GM23338 (cell line): ENCODE results near the gene TMEM237. TPM values are rescaled to one million over a fixed set of nuclear protein-coding genes. Genes with fewer than 3 reads are reported as not detected.

ENCODE experiments used
- ATAC-seq: fragments of 200-7000 bp; cut with Tn5 transposase; 3 replicates; pipeline ENCODE4 v1.9.1; 2020
- DNase-seq: peaks from one replicate; pipeline ENCODE4 v3.0.0-alpha.2; 2015; ENCODE audit warnings: low spot score
- H2AFZ ChIP-seq: fragments of 200-600 bp; sonication (generic); 2 replicates; pipeline ENCODE4 v1.8.0; 2016; ENCODE audit warnings: antibody characterized with exemption, mild to moderate bottlenecking, moderate library complexity
- H3F3A ChIP-seq: fragments of 200-600 bp; sonication (generic); replicated peaks from 2 replicates; pipeline ENCODE4 v1.8.0; 2017; ENCODE audit warnings: antibody characterized with exemption, mixed run types, low read depth
- H3K27ac ChIP-seq: fragments of 200-600 bp; sonication (generic); 2 replicates; pipeline ENCODE4 v1.6.1; 2016; ENCODE audit warnings: low read depth
- H3K27me3 ChIP-seq: fragments of 200-600 bp; sonication (generic); 2 replicates; pipeline ENCODE4 v1.8.0; 2016; ENCODE audit warnings: mild to moderate bottlenecking, mixed run types, moderate library complexity; ENCODE audit not compliant: insufficient read depth
- H3K36me3 ChIP-seq: fragments of 200-600 bp; sonication (generic); 2 replicates; pipeline ENCODE4 v1.8.0; 2016; ENCODE audit warnings: mild to moderate bottlenecking; ENCODE audit not compliant: insufficient read depth
- H3K4me1 ChIP-seq: fragments of 200-600 bp; sonication (generic); 2 replicates; pipeline ENCODE4 v1.8.0; 2016; ENCODE audit warnings: mild to moderate bottlenecking, moderate library complexity; ENCODE audit not compliant: insufficient read depth
- H3K4me2 ChIP-seq: fragments of 200-600 bp; sonication (generic); 2 replicates; pipeline ENCODE4 v1.7.1; 2017; ENCODE audit warnings: mixed run types
- H3K4me3 ChIP-seq: fragments of 200-600 bp; sonication (generic); 2 replicates; pipeline ENCODE4 v1.6.1; 2016; ENCODE audit warnings: mixed run types
- H3K79me2 ChIP-seq: fragments of 200-600 bp; sonication (generic); replicated peaks from 2 replicates; pipeline ENCODE4 v1.8.0; 2017; ENCODE audit warnings: mild to moderate bottlenecking; ENCODE audit not compliant: insufficient read depth
- H3K9me2 ChIP-seq: fragments of 200-600 bp; sonication (generic); 2 replicates; pipeline ENCODE4 v1.8.0; 2017; ENCODE audit not compliant: insufficient read depth
- H4K20me1 ChIP-seq: fragments of 200-600 bp; sonication (generic); replicated peaks from 2 replicates; pipeline ENCODE4 v1.8.0; 2017; ENCODE audit warnings: mild to moderate bottlenecking; ENCODE audit not compliant: insufficient read depth
- H3K27ac Mint-ChIP-seq: 2 replicates; pipeline ENCODE4 v1.8.0; 2020; ENCODE audit warnings: inconsistent platforms, mild to moderate bottlenecking, moderate library complexity, mixed read lengths
- H3K27me3 Mint-ChIP-seq: 3 replicates; pipeline ENCODE4 v1.8.0; 2022; ENCODE audit warnings: low read depth, mild to moderate bottlenecking, moderate library complexity, mixed read lengths, inconsistent platforms; ENCODE audit not compliant: insufficient read depth, poor library complexity
- H3K36me3 Mint-ChIP-seq: 3 replicates; pipeline ENCODE4 v1.8.0; 2021; ENCODE audit warnings: low read depth, mild to moderate bottlenecking, inconsistent platforms, moderate library complexity, mixed read lengths
- H3K4me1 Mint-ChIP-seq: 3 replicates; pipeline ENCODE4 v1.8.0; 2020; ENCODE audit warnings: mild to moderate bottlenecking, inconsistent platforms, mixed read lengths
- H3K4me3 Mint-ChIP-seq: 3 replicates; pipeline ENCODE4 v1.8.0; 2021; ENCODE audit warnings: moderate library complexity, mild to moderate bottlenecking, inconsistent platforms, mixed read lengths
- H3K9me3 Mint-ChIP-seq: 3 replicates; pipeline ENCODE4 v1.8.0; 2020; ENCODE audit warnings: moderate library complexity, mild to moderate bottlenecking, inconsistent platforms, mixed read lengths
- EZH2 ChIP-seq: fragments of 200-600 bp; sonication (generic); IDR thresholded peaks from one replicate; pipeline ENCODE4 v1.8.0; 2017; ENCODE audit warnings: antibody characterized with exemption, mild to moderate bottlenecking, low read depth; ENCODE audit not compliant: unreplicated experiment
- EZH2phosphoT487 ChIP-seq: fragments of 200-600 bp; sonication (generic); IDR thresholded peaks from one replicate; pipeline ENCODE4 v1.8.1; 2018; ENCODE audit warnings: antibody characterized with exemption; ENCODE audit not compliant: unreplicated experiment
- JUNB ChIP-seq: IDR thresholded peaks from one replicate; pipeline ENCODE4 v1.6.1; 2016; ENCODE audit warnings: antibody characterized with exemption; ENCODE audit not compliant: unreplicated experiment
- NANOG ChIP-seq: IDR thresholded peaks from 2 replicates; pipeline ENCODE4 v1.6.1; 2016; ENCODE audit warnings: antibody characterized with exemption, borderline replicate concordance
- POLR2AphosphoS5 ChIP-seq: IDR thresholded peaks from 2 replicates; pipeline ENCODE4 v1.6.1; 2016; ENCODE audit warnings: antibody characterized with exemption, low read depth
- STAT1 ChIP-seq: IDR thresholded peaks from one replicate; pipeline ENCODE4 v1.6.1; 2016; ENCODE audit warnings: antibody characterized with exemption; ENCODE audit not compliant: unreplicated experiment
- ZNF331 ChIP-seq: fragments of 250-450 bp; sonication (Bioruptor Pico); IDR thresholded peaks from 2 replicates; pipeline ENCODE4 v1.5.0; 2020; ENCODE audit warnings: low read depth, mild to moderate bottlenecking, moderate library complexity
- long read RNA-seq: library from polyadenylated mRNA; unstranded; transcript quantifications from one replicate; pipeline ENCODE4 v2.0.0, GENCODE V29; 2020; ENCODE audit not compliant: unreplicated experiment
- polyA plus RNA-seq: library from polyadenylated mRNA; unstranded; fragments of >200 nt; fragmentation: Nextera tagmentation; extraction: Ambion mirVana; gene quantifications from 2 replicates; pipeline ENCODE4 v1.2.1, GENCODE V29; 2016
- total RNA-seq: library from RNA; depleted of rRNA; stranded (reverse); fragments of >200 nt; shearing (Covaris generic); gene quantifications from 2 replicates; pipeline ENCODE4 v1.2.3, GENCODE V29; 2014; rRNA removed
- TF ChIP-seq, protein P1 (sequence below): IDR thresholded peaks from 2 replicates; pipeline ENCODE4 v1.6.1; 2016; ENCODE audit warnings: antibody characterized with exemption
- TF ChIP-seq, protein P2 (sequence below): IDR thresholded peaks from one replicate; pipeline ENCODE4 v1.6.1; 2018; ENCODE audit warnings: antibody characterized with exemption; ENCODE audit not compliant: unreplicated experiment

TMEM237 gene, protein sequence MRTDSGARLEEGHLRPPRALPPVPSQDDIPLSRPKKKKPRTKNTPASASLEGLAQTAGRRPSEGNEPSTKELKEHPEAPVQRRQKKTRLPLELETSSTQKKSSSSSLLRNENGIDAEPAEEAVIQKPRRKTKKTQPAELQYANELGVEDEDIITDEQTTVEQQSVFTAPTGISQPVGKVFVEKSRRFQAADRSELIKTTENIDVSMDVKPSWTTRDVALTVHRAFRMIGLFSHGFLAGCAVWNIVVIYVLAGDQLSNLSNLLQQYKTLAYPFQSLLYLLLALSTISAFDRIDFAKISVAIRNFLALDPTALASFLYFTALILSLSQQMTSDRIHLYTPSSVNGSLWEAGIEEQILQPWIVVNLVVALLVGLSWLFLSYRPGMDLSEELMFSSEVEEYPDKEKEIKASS
- total RNA-seq (42.0 and 57.7 TPM in 2 replicates), polyA plus RNA-seq (46.3 and 48.9 TPM in 2 replicates)
- long read RNA-seq, transcript TMEM237-213 (12 exons, 1,824 nt), result major isoform, 11 of 12 reads
- long read RNA-seq, partial matches to known transcripts, result 0 of 12 reads
- long read RNA-seq, other reads (novel, unspliced or antisense), result 1 of 12 reads

DNA sequence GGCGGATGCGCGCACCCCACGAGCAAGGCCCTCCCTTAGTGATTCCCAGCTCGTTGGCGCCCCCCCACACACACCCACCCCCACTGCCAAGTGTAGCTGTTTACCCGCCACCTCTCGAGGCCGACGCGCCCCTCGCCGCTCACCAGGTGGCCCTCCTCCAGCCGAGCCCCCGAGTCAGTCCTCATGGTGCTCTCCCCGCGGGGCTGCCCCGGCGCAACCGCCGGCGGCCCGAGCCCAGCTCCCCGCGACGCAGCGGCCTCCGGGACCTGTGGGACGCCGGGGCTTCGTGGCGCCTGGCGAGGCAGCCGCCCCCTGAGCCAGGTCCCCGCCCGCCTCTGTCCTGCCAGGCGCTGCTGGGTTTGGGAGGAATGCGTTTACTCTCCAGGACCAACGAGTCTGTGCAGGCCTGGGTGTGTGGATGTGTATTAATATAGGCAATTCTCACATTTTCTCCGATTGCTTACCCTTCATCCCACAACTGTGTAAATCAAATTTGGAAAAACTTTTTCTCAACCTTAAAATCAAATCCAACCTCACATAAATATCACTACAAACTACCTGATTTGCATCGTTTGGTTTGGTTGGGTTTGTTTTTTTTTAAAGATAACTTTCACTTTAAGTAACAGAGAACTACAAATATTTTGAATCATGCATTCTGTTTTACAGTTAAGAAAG is at the start of gene TMEM237:
TSS of gene TMEM237 (minus strand) at position 288 of the 675 bp plus-strand sequence. CDS start at position 185, 103 bp downstream.
- H3K27me3 Mint-ChIP-seq, result peaks cover 9% of the 10 kb centered on the region
- DNase-seq (peak; percentile 56), ATAC-seq (peak; percentile 77)
- peak within 1 kb of the TSS; percentile 90 for H3K4me3 Mint-ChIP-seq
- H3K4me2 ChIP-seq, result peak within 1 kb of the TSS; percentile 89
- H3K36me3 ChIP-seq, result peaks cover 10% of the 10 kb centered on the region; the same call in 1 of the 2 replicates
- H3F3A ChIP-seq, result no peaks in the 10 kb centered on the region
- peaks cover 26% of the 10 kb centered on the region for H3K79me2 ChIP-seq
- H3K27ac ChIP-seq, result peak within 1 kb of the TSS; percentile 97
- no peaks in the 10 kb centered on the region for H3K9me2 ChIP-seq
- H3K27me3 ChIP-seq, result no peaks in the 10 kb centered on the region
- H3K36me3 Mint-ChIP-seq, result peaks cover 7% of the 10 kb centered on the region
- peaks cover 14% of the 10 kb centered on the region for H3K4me1 Mint-ChIP-seq
- H3K27ac Mint-ChIP-seq, result peak within 1 kb of the TSS; percentile 96
- peak within 1 kb of the TSS; percentile 74 for H3K4me3 ChIP-seq
- no peaks in the 10 kb centered on the region; the same call in 1 of the 2 replicates for H4K20me1 ChIP-seq
- H3K9me3 Mint-ChIP-seq, result no peaks in the 10 kb centered on the region
- no peak for TF ChIP-seq ZNF331 (CRISPR knock-in tag)
- no peak for TF ChIP-seq EZH2
- no peak for TF ChIP-seq NANOG
- no peak for TF ChIP-seq EZH2phosphoT487
- TF ChIP-seq POLR2AphosphoS5, result no peak; the same call in 1 of the 2 replicates
- no peak for TF ChIP-seq STAT1
- TF ChIP-seq JUNB, result no peak
- TF ChIP-seq, protein P1, sequence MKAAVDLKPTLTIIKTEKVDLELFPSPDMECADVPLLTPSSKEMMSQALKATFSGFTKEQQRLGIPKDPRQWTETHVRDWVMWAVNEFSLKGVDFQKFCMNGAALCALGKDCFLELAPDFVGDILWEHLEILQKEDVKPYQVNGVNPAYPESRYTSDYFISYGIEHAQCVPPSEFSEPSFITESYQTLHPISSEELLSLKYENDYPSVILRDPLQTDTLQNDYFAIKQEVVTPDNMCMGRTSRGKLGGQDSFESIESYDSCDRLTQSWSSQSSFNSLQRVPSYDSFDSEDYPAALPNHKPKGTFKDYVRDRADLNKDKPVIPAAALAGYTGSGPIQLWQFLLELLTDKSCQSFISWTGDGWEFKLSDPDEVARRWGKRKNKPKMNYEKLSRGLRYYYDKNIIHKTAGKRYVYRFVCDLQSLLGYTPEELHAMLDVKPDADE, result no peak
- peak within 1 kb of the TSS; percentile 88 for H2AFZ ChIP-seq
- peaks cover 10% of the 10 kb centered on the region; the same call in 1 of the 2 replicates for H3K4me1 ChIP-seq

DNA sequence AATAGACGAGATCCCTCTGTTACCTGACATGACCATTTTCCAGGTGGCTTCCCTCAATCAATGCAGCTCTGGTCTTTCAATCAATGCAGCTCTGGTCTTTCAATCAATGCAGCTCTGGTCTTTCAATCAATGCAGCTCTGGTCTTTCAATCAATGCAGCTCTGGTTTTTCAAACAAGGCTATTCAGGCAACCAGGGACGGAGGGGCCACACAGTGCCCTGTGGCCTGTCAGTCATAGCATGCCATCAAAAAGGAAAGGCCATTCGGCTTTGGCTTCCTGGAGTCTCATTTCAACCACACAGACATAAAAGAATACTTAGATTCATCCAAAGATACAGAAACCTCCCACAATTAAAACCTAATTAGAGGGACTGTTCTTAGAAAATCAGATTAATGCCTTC is 41.9 kb upstream of the TMEM237 start:
- H3K27ac ChIP-seq, result no peak overlapping the region
- H3K4me3 ChIP-seq, result no peak overlapping the region
- H3K79me2 ChIP-seq, result no peaks in the 10 kb centered on the region
- ATAC-seq (no peak), DNase-seq (no peak)
- no peaks in the 10 kb centered on the region for H3K4me1 ChIP-seq
- no peak overlapping the region for H3K27ac Mint-ChIP-seq
- no peak overlapping the region for H3K4me3 Mint-ChIP-seq
- H3K9me3 Mint-ChIP-seq, result no peaks in the 10 kb centered on the region
- H3K4me1 Mint-ChIP-seq, result no peaks in the 10 kb centered on the region; the same call in 2 of the 3 replicates
- no peaks in the 10 kb centered on the region for H3K36me3 ChIP-seq
- no peaks in the 10 kb centered on the region for H3K27me3 ChIP-seq
- 0 out of 2 replicates have a peak, but pooled peaks cover 3% of the 10 kb centered on the region for H4K20me1 ChIP-seq
- H3K4me2 ChIP-seq, result no peak overlapping the region
- H3F3A ChIP-seq, result no peaks in the 10 kb centered on the region
- H3K9me2 ChIP-seq, result no peaks in the 10 kb centered on the region
- peaks cover 2% of the 10 kb centered on the region for H3K27me3 Mint-ChIP-seq
- no peaks in the 10 kb centered on the region for H3K36me3 Mint-ChIP-seq
- H2AFZ ChIP-seq, result no peak overlapping the region
- TF ChIP-seq NANOG, result no peak
- TF ChIP-seq, protein P2, sequence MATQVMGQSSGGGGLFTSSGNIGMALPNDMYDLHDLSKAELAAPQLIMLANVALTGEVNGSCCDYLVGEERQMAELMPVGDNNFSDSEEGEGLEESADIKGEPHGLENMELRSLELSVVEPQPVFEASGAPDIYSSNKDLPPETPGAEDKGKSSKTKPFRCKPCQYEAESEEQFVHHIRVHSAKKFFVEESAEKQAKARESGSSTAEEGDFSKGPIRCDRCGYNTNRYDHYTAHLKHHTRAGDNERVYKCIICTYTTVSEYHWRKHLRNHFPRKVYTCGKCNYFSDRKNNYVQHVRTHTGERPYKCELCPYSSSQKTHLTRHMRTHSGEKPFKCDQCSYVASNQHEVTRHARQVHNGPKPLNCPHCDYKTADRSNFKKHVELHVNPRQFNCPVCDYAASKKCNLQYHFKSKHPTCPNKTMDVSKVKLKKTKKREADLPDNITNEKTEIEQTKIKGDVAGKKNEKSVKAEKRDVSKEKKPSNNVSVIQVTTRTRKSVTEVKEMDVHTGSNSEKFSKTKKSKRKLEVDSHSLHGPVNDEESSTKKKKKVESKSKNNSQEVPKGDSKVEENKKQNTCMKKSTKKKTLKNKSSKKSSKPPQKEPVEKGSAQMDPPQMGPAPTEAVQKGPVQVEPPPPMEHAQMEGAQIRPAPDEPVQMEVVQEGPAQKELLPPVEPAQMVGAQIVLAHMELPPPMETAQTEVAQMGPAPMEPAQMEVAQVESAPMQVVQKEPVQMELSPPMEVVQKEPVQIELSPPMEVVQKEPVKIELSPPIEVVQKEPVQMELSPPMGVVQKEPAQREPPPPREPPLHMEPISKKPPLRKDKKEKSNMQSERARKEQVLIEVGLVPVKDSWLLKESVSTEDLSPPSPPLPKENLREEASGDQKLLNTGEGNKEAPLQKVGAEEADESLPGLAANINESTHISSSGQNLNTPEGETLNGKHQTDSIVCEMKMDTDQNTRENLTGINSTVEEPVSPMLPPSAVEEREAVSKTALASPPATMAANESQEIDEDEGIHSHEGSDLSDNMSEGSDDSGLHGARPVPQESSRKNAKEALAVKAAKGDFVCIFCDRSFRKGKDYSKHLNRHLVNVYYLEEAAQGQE, result no peak
- TF ChIP-seq EZH2phosphoT487, result no peak
- TF ChIP-seq POLR2AphosphoS5, result no peak
- no peak for TF ChIP-seq ZNF331 (CRISPR knock-in tag)
